ENCODE measurements around the gene DOK5. TPM values are rescaled to one million over a fixed set of nuclear protein-coding genes. Genes with fewer than 3 reads are reported as not detected.

The DOK5 gene
- total and polyA plus RNA-seq, 9 of the 15 experiments (the other 6 are each of a cell fraction or from before 2014, with no cell fraction given): not detected

- POLR2A ChIA-PET: no interaction called here
These were observed 79.8 kb downstream of the DOK5 start for GRCh38 chr20:54555150-54555549.

DNA sequence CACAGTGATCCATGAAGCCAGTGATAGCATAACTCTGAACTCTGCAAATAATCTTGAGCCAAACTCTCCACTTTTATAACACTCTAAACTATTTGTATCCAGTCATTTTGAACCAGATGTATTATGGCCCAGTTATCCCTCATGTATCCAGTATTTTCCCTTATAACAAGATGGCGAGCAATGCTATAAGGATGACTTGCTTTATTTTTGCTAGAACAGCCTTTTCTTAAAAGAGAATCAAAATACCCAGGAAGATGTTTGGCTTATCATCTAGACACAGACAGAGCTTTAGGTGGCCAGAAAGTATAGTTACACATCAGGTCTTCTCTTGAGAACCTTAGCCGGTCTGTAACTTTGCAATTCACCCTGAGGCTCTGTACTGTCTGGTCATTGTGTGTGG, 81.0 kb downstream of the DOK5 start:
- no peaks in the 10 kb centered on the region for H4K20me1 ChIP-seq (replicated peaks; ENCODE audit: control insufficient read depth, insufficient read depth, low read length)
- no peak overlapping the region for H2AFZ ChIP-seq (ENCODE audit: low read depth, low read length)
- TF ChIP-seq, protein P1, sequence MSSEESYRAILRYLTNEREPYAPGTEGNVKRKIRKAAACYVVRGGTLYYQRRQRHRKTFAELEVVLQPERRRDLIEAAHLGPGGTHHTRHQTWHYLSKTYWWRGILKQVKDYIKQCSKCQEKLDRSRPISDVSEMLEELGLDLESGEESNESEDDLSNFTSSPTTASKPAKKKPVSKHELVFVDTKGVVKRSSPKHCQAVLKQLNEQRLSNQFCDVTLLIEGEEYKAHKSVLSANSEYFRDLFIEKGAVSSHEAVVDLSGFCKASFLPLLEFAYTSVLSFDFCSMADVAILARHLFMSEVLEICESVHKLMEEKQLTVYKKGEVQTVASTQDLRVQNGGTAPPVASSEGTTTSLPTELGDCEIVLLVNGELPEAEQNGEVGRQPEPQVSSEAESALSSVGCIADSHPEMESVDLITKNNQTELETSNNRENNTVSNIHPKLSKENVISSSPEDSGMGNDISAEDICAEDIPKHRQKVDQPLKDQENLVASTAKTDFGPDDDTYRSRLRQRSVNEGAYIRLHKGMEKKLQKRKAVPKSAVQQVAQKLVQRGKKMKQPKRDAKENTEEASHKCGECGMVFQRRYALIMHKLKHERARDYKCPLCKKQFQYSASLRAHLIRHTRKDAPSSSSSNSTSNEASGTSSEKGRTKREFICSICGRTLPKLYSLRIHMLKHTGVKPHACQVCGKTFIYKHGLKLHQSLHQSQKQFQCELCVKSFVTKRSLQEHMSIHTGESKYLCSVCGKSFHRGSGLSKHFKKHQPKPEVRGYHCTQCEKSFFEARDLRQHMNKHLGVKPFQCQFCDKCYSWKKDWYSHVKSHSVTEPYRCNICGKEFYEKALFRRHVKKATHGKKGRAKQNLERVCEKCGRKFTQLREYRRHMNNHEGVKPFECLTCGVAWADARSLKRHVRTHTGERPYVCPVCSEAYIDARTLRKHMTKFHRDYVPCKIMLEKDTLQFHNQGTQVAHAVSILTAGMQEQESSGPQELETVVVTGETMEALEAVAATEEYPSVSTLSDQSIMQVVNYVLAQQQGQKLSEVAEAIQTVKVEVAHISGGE (CRISPR knock-in tag; IDR thresholded peaks at IDR 0.05): peak in 1 of 3 experiments; percentile 59; a peak in 2 of 6 replicates
- TF ChIP-seq CBX1 (IDR thresholded peaks at IDR 0.05; ENCODE audit: low read depth): no peak
- H3K9ac ChIP-seq (ENCODE audit: insufficient read depth in 1 of 2, low read depth in 2 of 2, low read length in 2 of 2): no peak overlapping the region
- intact Hi-C loops (cut with micrococcal nuclease): no loop called here
- H3K4me2 ChIP-seq (ENCODE audit: insufficient read depth, low read length): no peak overlapping the region
- H3K4me1 ChIP-seq (replicated peaks in 1 of 2; ENCODE audit: control insufficient read depth in 2 of 2, insufficient read depth in 2 of 2, low read length in 2 of 2): no peaks in the 10 kb centered on the region
- in situ Hi-C loops (cut with MboI): no loop called here
- no peaks in the 10 kb centered on the region for H3K36me3 ChIP-seq (ENCODE audit: control insufficient read depth, insufficient read depth, low read length)
- 9% methylated on average over 2 of the region's 2 CpGs for WGBS (ENCODE audit: insufficient coverage, low coverage, missing lambda C conversion rate)
- H3K79me2 ChIP-seq (ENCODE audit: control insufficient read depth, insufficient read depth, low read length): no peaks in the 10 kb centered on the region
- ATAC-seq: no peak
- CTCF ChIA-PET (ENCODE audit: low intra/inter-chr PET ratio): no interaction called here
- POLR2A ChIA-PET: no interaction called here
- H3K9me1 ChIP-seq (ENCODE audit: control insufficient read depth, insufficient read depth, low read length): no peaks in the 10 kb centered on the region
- no peak overlapping the region for H3K27ac ChIP-seq (ENCODE audit: extremely low read depth, low read depth, low read length)
- H3K9me3 ChIP-seq (replicated peaks; ENCODE audit: control insufficient read depth, insufficient read depth, low read depth, low read length): no peaks in the 10 kb centered on the region
- H3K4me3 ChIP-seq: no peak overlapping the region
- BruUV-seq (replicated peaks): no TSS peak
- no peaks in the 10 kb centered on the region for H3K27me3 ChIP-seq (ENCODE audit: control insufficient read depth in 2 of 2, insufficient read depth in 2 of 2, low read length in 2 of 2)
- DNase-seq (ENCODE audit: extremely low read depth in 1 of 4, low spot score in 3 of 4): no peak
- no peak for FAIRE-seq

More at GRCh38 chr20:54555150-54555549, 79.8 kb downstream of the DOK5 start:
- no peaks in the 10 kb centered on the region for H3K79me2 ChIP-seq (ENCODE audit: control insufficient read depth, insufficient read depth, low read length)
- 0% methylated on average over 3 of the region's 3 CpGs for WGBS (ENCODE audit: insufficient coverage, low coverage, missing lambda C conversion rate)
- H2AFZ ChIP-seq (ENCODE audit: low read depth, low read length): no peak overlapping the region
- no peak overlapping the region for H3K9ac ChIP-seq (ENCODE audit: insufficient read depth in 1 of 2, low read depth in 2 of 2, low read length in 2 of 2)
- TF ChIP-seq C11orf30 (IDR thresholded peaks at IDR 0.05; ENCODE audit: low read depth): no peak
- TF ChIP-seq STAG1 (CRISPR knock-in tag; IDR thresholded peaks at IDR 0.05; ENCODE audit: borderline replicate concordance): no peak
- no peak for TF ChIP-seq ZNF408 (CRISPR knock-in tag; IDR thresholded peaks at IDR 0.05; ENCODE audit: low read depth)
- no peak for TF ChIP-seq POLR2H (tag; IDR thresholded peaks at IDR 0.05; ENCODE audit: low read depth)
- no peak for TF ChIP-seq HOXB6 (CRISPR knock-in tag; IDR thresholded peaks at IDR 0.05; ENCODE audit: borderline replicate concordance)
- no peak for TF ChIP-seq CTBP1 (IDR thresholded peaks at IDR 0.05; ENCODE audit: borderline replicate concordance)
- TF ChIP-seq CAMTA2 (CRISPR knock-in tag; conservative IDR thresholded peaks at IDR 0.05): no peak
- TF ChIP-seq CBFA2T3 (IDR thresholded peaks at IDR 0.05): no peak
- TF ChIP-seq PRMT5 (CRISPR knock-in tag; IDR thresholded peaks at IDR 0.05): no peak
- no peak for TF ChIP-seq TCF7 (IDR thresholded peaks at IDR 0.05; ENCODE audit: borderline replicate concordance)
- no peak for ATAC-seq
- H3K27ac ChIP-seq (ENCODE audit: extremely low read depth, low read depth, low read length): no peak overlapping the region
- DNase-seq (ENCODE audit: extremely low read depth in 1 of 4, low spot score in 3 of 4): no peak
- H3K9me3 ChIP-seq (replicated peaks; ENCODE audit: control insufficient read depth, insufficient read depth, low read depth, low read length): no peaks in the 10 kb centered on the region
- no peak overlapping the region for H3K4me3 ChIP-seq
- no peak overlapping the region for H3K4me2 ChIP-seq (ENCODE audit: insufficient read depth, low read length)
- no peaks in the 10 kb centered on the region for H3K9me1 ChIP-seq (ENCODE audit: control insufficient read depth, insufficient read depth, low read length)
- CTCF ChIA-PET (ENCODE audit: low intra/inter-chr PET ratio): no interaction called here
- H3K27me3 ChIP-seq (ENCODE audit: control insufficient read depth in 2 of 2, insufficient read depth in 2 of 2, low read length in 2 of 2): no peaks in the 10 kb centered on the region
- no peaks in the 10 kb centered on the region for H3K36me3 ChIP-seq (ENCODE audit: control insufficient read depth, insufficient read depth, low read length)
- in situ Hi-C loops (cut with MboI): no loop called here
- no TSS peak for BruUV-seq (replicated peaks)
- no peaks in the 10 kb centered on the region for H3K4me1 ChIP-seq (replicated peaks in 1 of 2; ENCODE audit: control insufficient read depth in 2 of 2, insufficient read depth in 2 of 2, low read length in 2 of 2)
- H4K20me1 ChIP-seq (replicated peaks; ENCODE audit: control insufficient read depth, insufficient read depth, low read length): no peaks in the 10 kb centered on the region
- FAIRE-seq: no peak
- intact Hi-C loops (cut with micrococcal nuclease): no loop called here

All from K562 (cell line).